Measurements from ENCODE around the gene LCLAT1.
"Not testable (repeated sequence)": the region's sequence is repeated elsewhere in the genome, so short reads cannot be mapped to it uniquely, and the experiment has no call there.

The LCLAT1 gene

GRCh38 chr2:30612371-30612770 is 165.3 kb downstream of the LCLAT1 start:
- DNase-seq: no peak

- no peak for DNase-seq
Observed at GRCh38 chr2:30613001-30613400, 166.0 kb downstream of the LCLAT1 start.

GRCh38 chr2:30614227-30614626 is 167.2 kb downstream of the LCLAT1 start:
- not testable (repeated sequence) for DNase-seq

GRCh38 chr2:30615926-30616325 is 168.9 kb downstream of the LCLAT1 start:
- no peak for DNase-seq

- no peak for DNase-seq
Observed at GRCh38 chr2:30620102-30620501, 173.1 kb downstream of the LCLAT1 start.

- DNase-seq: no peak
Observed at GRCh38 chr2:30621836-30622235, 174.8 kb downstream of the LCLAT1 start.

- DNase-seq: no peak
Observed at GRCh38 chr2:30622452-30622851, 175.4 kb downstream of the LCLAT1 start.

- no peak for DNase-seq
Observed at GRCh38 chr2:30625276-30625675, 178.2 kb downstream of the LCLAT1 start.

GRCh38 chr2:30625701-30626100 is 178.7 kb downstream of the LCLAT1 start:
- no peak for DNase-seq

GRCh38 chr2:30626397-30626796 is 179.4 kb downstream of the LCLAT1 start:
- no peak for DNase-seq

- DNase-seq: no peak
Observed at GRCh38 chr2:30627151-30627550, 180.1 kb downstream of the LCLAT1 start.

- no peak for DNase-seq
Observed at GRCh38 chr2:30628341-30628740, 181.3 kb downstream of the LCLAT1 start.

GRCh38 chr2:30629866-30630265 is 182.8 kb downstream of the LCLAT1 start:
- no peak for DNase-seq

- no peak for DNase-seq
Observed at GRCh38 chr2:30631051-30631671, 184.1 kb downstream of the LCLAT1 start.

- no peak for DNase-seq
Observed at GRCh38 chr2:30633039-30633438, 186.0 kb downstream of the LCLAT1 start.

GRCh38 chr2:30636311-30636710 is 189.3 kb downstream of the LCLAT1 start:
- DNase-seq: no peak

GRCh38 chr2:30639836-30640235 is 192.8 kb downstream of the LCLAT1 start:
- DNase-seq: no peak

- DNase-seq: peak; percentile 54
Observed at GRCh38 chr2:30641765-30642345, 194.8 kb downstream of the LCLAT1 start.

- not testable (repeated sequence) for DNase-seq
Observed at GRCh38 chr2:30643013-30643412, 196.0 kb downstream of the LCLAT1 start.

- no peak for DNase-seq
Observed at GRCh38 chr2:30643674-30644073, 196.6 kb downstream of the LCLAT1 start.

- DNase-seq: no peak
Observed at GRCh38 chr2:30645081-30645744, 198.2 kb downstream of the LCLAT1 start.

GRCh38 chr2:30645745-30646119 is 198.7 kb downstream of the LCLAT1 start:
- DNase-seq: no peak

- DNase-seq: no peak
Observed at GRCh38 chr2:30647752-30648457, 200.9 kb downstream of the LCLAT1 start.

GRCh38 chr2:30649278-30649677 is 202.2 kb downstream of the LCLAT1 start:
- no peak for DNase-seq
